HEK293 (cell line): ENCODE results near the gene PCDHGA9.

Experiments used
- CTCF ChIA-PET: fragments of 350-600 bp; formaldehyde crosslinking; extraction: SDS; loops from one replicate; lab custom pipeline; 2021; ENCODE audit warnings: antibody characterized with exemption; lab: Yijun Ruan, JAX
- POLR2A ChIA-PET: fragments of 300-600 bp; formaldehyde crosslinking; extraction: SDS; loops from one replicate; lab custom pipeline; 2020; ENCODE audit warnings: antibody characterized with exemption, inconsistent platforms; lab: Yijun Ruan, JAX
- H3K27ac ChIP-seq: fragments of 200-500 bp; sonication (Bioruptor generic); 2 replicates; pipeline ENCODE4 v1.5.1; 2014; ENCODE audit warnings: low read depth, low read length, control low read depth, inconsistent platforms; ENCODE audit errors: extremely low read depth
- H3K36me3 ChIP-seq, 2 experiments: fragments of 200-500 bp in 1 of 2; sonication (Bioruptor generic) in 1 of 2; 1 replicate in 1 of 2; 2 replicates in 1 of 2; pipeline ENCODE4 v1.5.1; 2014 to 2017; ENCODE audit warnings: inconsistent platforms in 2 of 2, low read length in 2 of 2; ENCODE audit not compliant: control insufficient read depth in 2 of 2, insufficient read depth in 1 of 2
- H3K4me1 ChIP-seq: fragments of 200-500 bp; sonication (Bioruptor generic); 2 replicates; pipeline ENCODE4 v1.5.1; 2014; ENCODE audit warnings: mild to moderate bottlenecking, low read length, inconsistent platforms; ENCODE audit not compliant: control insufficient read depth, insufficient read depth
- H3K4me3 ChIP-seq: 2 replicates; pipeline ENCODE4 v1.5.1; 2011; ENCODE audit warnings: low read depth, mild to moderate bottlenecking, control low read depth, low read length, moderate library complexity
- H3K9me3 ChIP-seq: fragments of 200-500 bp; sonication (Bioruptor generic); 2 replicates; pipeline ENCODE4 v1.5.1; 2014; ENCODE audit warnings: low read depth, low read length, inconsistent platforms; ENCODE audit not compliant: control insufficient read depth, insufficient read depth
- EGR2 ChIP-seq: fragments of 450-650 bp; formaldehyde crosslinking; IDR thresholded peaks from 2 replicates; pipeline ENCODE4 v1.5.1; 2016; ENCODE audit warnings: low read depth, missing biosample characterization, missing genetic modification characterization
- OVOL3 ChIP-seq: fragments of 450-650 bp; formaldehyde crosslinking; IDR thresholded peaks from 2 replicates; pipeline ENCODE4 v1.5.1; 2016; ENCODE audit warnings: missing biosample characterization, missing genetic modification characterization
- SALL2 ChIP-seq: fragments of 450-650 bp; formaldehyde crosslinking; IDR thresholded peaks from 2 replicates; pipeline ENCODE4 v1.5.0; 2017; ENCODE audit warnings: missing biosample characterization, mild to moderate bottlenecking, missing genetic modification characterization, borderline replicate concordance
- SCRT2 ChIP-seq: fragments of 450-650 bp; formaldehyde crosslinking; IDR thresholded peaks from 2 replicates; pipeline ENCODE4 v1.5.1; 2016; ENCODE audit warnings: missing biosample characterization, missing genetic modification characterization
- ZNF112 ChIP-seq: fragments of 450-650 bp; formaldehyde crosslinking; IDR thresholded peaks from 2 replicates; pipeline ENCODE4 v1.5.0; 2017; ENCODE audit warnings: missing biosample characterization, missing genetic modification characterization
- ZNF121 ChIP-seq: fragments of 450-650 bp; formaldehyde crosslinking; IDR thresholded peaks from 2 replicates; pipeline ENCODE4 v1.5.1; 2016; ENCODE audit warnings: missing biosample characterization, missing genetic modification characterization
- ZNF2 ChIP-seq: fragments of 450-650 bp; formaldehyde crosslinking; IDR thresholded peaks from 2 replicates; pipeline ENCODE4 v1.5.1; 2016; ENCODE audit warnings: missing biosample characterization, missing genetic modification characterization
- ZNF24 ChIP-seq: fragments of 450-650 bp; formaldehyde crosslinking; IDR thresholded peaks from 2 replicates; pipeline ENCODE4 v1.5.1; 2016; ENCODE audit warnings: missing biosample characterization, missing genetic modification characterization
- ZNF292 ChIP-seq: fragments of 450-650 bp; formaldehyde crosslinking; IDR thresholded peaks from 2 replicates; pipeline ENCODE4 v1.5.1; 2016; ENCODE audit warnings: low read depth, missing biosample characterization, missing genetic modification characterization, borderline replicate concordance
- ZNF324 ChIP-seq: fragments of 450-650 bp; formaldehyde crosslinking; IDR thresholded peaks from 2 replicates; pipeline ENCODE4 v1.5.1; 2016; ENCODE audit warnings: missing biosample characterization, missing genetic modification characterization
- ZNF354C ChIP-seq: fragments of 450-650 bp; formaldehyde crosslinking; IDR thresholded peaks from 2 replicates; pipeline ENCODE4 v1.5.1; 2016; ENCODE audit warnings: missing biosample characterization, missing genetic modification characterization, low read depth, borderline replicate concordance
- ZNF394 ChIP-seq: fragments of 450-650 bp; formaldehyde crosslinking; IDR thresholded peaks from 2 replicates; pipeline ENCODE4 v1.5.1; 2016; ENCODE audit warnings: missing biosample characterization, missing genetic modification characterization, mild to moderate bottlenecking, moderate library complexity, borderline replicate concordance
- ZNF404 ChIP-seq: fragments of 450-650 bp; formaldehyde crosslinking; IDR thresholded peaks from 2 replicates; pipeline ENCODE4 v1.5.1; 2017; ENCODE audit warnings: missing biosample characterization, missing genetic modification characterization
- ZNF416 ChIP-seq: fragments of 450-650 bp; formaldehyde crosslinking; IDR thresholded peaks from 2 replicates; pipeline ENCODE4 v1.5.1; 2016; ENCODE audit warnings: missing biosample characterization, missing genetic modification characterization
- ZNF473 ChIP-seq: fragments of 450-650 bp; formaldehyde crosslinking; IDR thresholded peaks from 2 replicates; pipeline ENCODE4 v1.5.1; 2017; ENCODE audit warnings: missing biosample characterization, missing genetic modification characterization
- ZNF48 ChIP-seq: fragments of 450-650 bp; formaldehyde crosslinking; IDR thresholded peaks from 2 replicates; pipeline ENCODE4 v1.5.1; 2016; ENCODE audit warnings: missing biosample characterization, missing genetic modification characterization
- ZNF560 ChIP-seq: fragments of 450-650 bp; formaldehyde crosslinking; IDR thresholded peaks from 2 replicates; pipeline ENCODE4 v1.5.1; 2017; ENCODE audit warnings: missing biosample characterization, missing genetic modification characterization, borderline replicate concordance
- ZNF629 ChIP-seq: fragments of 450-650 bp; formaldehyde crosslinking; IDR thresholded peaks from 2 replicates; pipeline ENCODE4 v1.5.1; 2017; ENCODE audit warnings: missing biosample characterization, missing genetic modification characterization
- ZNF837 ChIP-seq: fragments of 450-650 bp; formaldehyde crosslinking; IDR thresholded peaks from 2 replicates; pipeline ENCODE4 v1.5.1; 2016; ENCODE audit warnings: missing biosample characterization, missing genetic modification characterization
- TF ChIP-seq, protein P1 (sequence below): fragments of 450-650 bp; formaldehyde crosslinking; IDR thresholded peaks from 2 replicates; pipeline ENCODE4 v1.5.1; 2016; ENCODE audit warnings: missing biosample characterization, missing genetic modification characterization
- TF ChIP-seq, protein P2 (sequence below): fragments of 450-650 bp; formaldehyde crosslinking; IDR thresholded peaks from 2 replicates; pipeline ENCODE4 v1.5.1; 2016; ENCODE audit warnings: missing biosample characterization, missing genetic modification characterization
- TF ChIP-seq, protein P3 (sequence below): fragments of 450-650 bp; formaldehyde crosslinking; IDR thresholded peaks from 2 replicates; pipeline ENCODE4 v1.5.1; 2016; ENCODE audit warnings: missing biosample characterization, missing genetic modification characterization
- TF ChIP-seq, protein P4 (sequence below): fragments of 450-650 bp; formaldehyde crosslinking; IDR thresholded peaks from 2 replicates; pipeline ENCODE4 v1.5.1; 2016; ENCODE audit warnings: missing biosample characterization, missing genetic modification characterization, borderline replicate concordance
- TF ChIP-seq, protein P5 (sequence below): fragments of 450-650 bp; formaldehyde crosslinking; IDR thresholded peaks from 2 replicates; pipeline ENCODE4 v1.5.1; 2017; ENCODE audit warnings: missing biosample characterization, mild to moderate bottlenecking, missing genetic modification characterization, moderate library complexity
- TF ChIP-seq, protein P6 (sequence below): fragments of 450-650 bp; formaldehyde crosslinking; IDR thresholded peaks from 2 replicates; pipeline ENCODE4 v1.5.1; 2016; ENCODE audit warnings: missing biosample characterization, missing genetic modification characterization

The PCDHGA9 gene

DNA sequence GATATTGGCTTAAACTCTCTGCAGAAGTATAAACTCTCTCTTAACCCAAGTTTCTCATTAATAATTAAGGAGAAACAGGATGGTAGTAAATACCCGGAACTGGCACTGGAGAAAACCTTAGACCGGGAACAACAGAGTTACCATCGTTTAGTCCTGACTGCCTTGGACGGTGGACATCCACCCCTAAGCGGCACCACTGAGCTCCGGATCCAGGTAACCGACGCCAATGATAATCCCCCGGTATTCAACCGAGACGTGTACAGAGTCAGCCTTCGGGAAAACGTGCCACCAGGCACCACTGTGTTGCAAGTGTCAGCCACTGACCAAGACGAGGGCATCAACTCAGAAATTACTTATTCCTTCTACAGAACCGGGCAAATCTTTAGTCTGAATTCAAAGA, 4.0 kb upstream of the PCDHGA9 start:
- CTCF ChIA-PET, result interaction anchor here (0.5 to 4.2 kb wide), 5 partner anchors 8 to 165 kb away, joined by 3 to 57 read pairs (median 9); no protein-coding TSS in a partner anchor
- Histone ChIP-seq H3K36me3 (no peaks in the 10 kb centered on the region), H3K9me3 (no peaks in the 10 kb centered on the region; the same call in 1 of the 2 replicates)
- POLR2A ChIA-PET, result interaction anchor here (2.1 kb wide), 1 partner anchor 78 kb away, joined by 6 read pairs; the partner anchor contains the start of gene TAF7
- TF ChIP-seq ZNF394 (tag by site-specific recombination), result no peak
- TF ChIP-seq, protein P1, sequence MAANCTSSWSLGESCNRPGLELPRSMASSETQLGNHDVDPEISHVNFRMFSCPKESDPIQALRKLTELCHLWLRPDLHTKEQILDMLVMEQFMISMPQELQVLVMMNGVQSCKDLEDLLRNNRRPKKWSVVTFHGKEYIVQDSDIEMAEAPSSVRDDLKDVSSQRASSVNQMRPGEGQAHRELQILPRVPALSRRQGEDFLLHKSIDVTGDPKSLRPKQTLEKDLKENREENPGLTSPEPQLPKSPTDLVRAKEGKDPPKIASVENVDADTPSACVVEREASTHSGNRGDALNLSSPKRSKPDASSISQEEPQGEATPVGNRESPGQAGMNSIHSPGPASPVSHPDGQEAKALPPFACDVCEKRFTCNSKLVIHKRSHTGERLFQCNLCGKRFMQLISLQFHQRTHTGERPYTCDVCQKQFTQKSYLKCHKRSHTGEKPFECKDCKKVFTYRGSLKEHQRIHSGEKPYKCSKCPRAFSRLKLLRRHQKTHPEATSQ (tag by site-specific recombination), result no peak
- TF ChIP-seq, protein P2, sequence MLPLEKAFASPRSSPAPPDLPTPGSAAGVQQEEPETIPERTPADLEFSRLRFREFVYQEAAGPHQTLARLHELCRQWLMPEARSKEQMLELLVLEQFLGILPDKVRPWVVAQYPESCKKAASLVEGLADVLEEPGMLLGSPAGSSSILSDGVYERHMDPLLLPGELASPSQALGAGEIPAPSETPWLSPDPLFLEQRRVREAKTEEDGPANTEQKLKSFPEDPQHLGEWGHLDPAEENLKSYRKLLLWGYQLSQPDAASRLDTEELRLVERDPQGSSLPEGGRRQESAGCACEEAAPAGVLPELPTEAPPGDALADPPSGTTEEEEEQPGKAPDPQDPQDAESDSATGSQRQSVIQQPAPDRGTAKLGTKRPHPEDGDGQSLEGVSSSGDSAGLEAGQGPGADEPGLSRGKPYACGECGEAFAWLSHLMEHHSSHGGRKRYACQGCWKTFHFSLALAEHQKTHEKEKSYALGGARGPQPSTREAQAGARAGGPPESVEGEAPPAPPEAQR (tag by site-specific recombination), result no peak
- no peak for TF ChIP-seq ZNF404 (tag by site-specific recombination)
- no peak for TF ChIP-seq ZNF292 (tag by site-specific recombination)
- no peak for TF ChIP-seq ZNF629
- no peak for TF ChIP-seq ZNF324 (tag by site-specific recombination)
- TF ChIP-seq ZNF2 (tag by site-specific recombination), result no peak
- TF ChIP-seq ZNF560 (tag by site-specific recombination), result no peak
- no peak for TF ChIP-seq ZNF354C (tag by site-specific recombination)
- TF ChIP-seq, protein P3, sequence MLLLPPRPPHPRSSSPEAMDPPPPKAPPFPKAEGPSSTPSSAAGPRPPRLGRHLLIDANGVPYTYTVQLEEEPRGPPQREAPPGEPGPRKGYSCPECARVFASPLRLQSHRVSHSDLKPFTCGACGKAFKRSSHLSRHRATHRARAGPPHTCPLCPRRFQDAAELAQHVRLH (tag by site-specific recombination), result no peak
- TF ChIP-seq SCRT2 (tag by site-specific recombination), result no peak
- no peak for TF ChIP-seq ZNF48 (tag by site-specific recombination)
- TF ChIP-seq, protein P4, sequence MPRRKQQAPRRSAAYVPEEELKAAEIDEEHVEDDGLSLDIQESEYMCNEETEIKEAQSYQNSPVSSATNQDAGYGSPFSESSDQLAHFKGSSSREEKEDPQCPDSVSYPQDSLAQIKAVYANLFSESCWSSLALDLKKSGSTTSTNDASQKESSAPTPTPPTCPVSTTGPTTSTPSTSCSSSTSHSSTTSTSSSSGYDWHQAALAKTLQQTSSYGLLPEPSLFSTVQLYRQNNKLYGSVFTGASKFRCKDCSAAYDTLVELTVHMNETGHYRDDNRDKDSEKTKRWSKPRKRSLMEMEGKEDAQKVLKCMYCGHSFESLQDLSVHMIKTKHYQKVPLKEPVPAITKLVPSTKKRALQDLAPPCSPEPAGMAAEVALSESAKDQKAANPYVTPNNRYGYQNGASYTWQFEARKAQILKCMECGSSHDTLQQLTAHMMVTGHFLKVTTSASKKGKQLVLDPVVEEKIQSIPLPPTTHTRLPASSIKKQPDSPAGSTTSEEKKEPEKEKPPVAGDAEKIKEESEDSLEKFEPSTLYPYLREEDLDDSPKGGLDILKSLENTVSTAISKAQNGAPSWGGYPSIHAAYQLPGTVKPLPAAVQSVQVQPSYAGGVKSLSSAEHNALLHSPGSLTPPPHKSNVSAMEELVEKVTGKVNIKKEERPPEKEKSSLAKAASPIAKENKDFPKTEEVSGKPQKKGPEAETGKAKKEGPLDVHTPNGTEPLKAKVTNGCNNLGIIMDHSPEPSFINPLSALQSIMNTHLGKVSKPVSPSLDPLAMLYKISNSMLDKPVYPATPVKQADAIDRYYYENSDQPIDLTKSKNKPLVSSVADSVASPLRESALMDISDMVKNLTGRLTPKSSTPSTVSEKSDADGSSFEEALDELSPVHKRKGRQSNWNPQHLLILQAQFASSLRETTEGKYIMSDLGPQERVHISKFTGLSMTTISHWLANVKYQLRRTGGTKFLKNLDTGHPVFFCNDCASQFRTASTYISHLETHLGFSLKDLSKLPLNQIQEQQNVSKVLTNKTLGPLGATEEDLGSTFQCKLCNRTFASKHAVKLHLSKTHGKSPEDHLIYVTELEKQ (tag by site-specific recombination), result no peak
- TF ChIP-seq EGR2 (tag by site-specific recombination), result no peak
- TF ChIP-seq SALL2, result no peak
- no peak for TF ChIP-seq ZNF837 (tag by site-specific recombination)
- TF ChIP-seq ZNF473, result no peak
- TF ChIP-seq, all 188 proteins: peak for 0
- Histone ChIP-seq H3K4me3 (no peak overlapping the region), H3K27ac (no peak overlapping the region), H3K4me1 (no peaks in the 10 kb centered on the region)

DNA sequence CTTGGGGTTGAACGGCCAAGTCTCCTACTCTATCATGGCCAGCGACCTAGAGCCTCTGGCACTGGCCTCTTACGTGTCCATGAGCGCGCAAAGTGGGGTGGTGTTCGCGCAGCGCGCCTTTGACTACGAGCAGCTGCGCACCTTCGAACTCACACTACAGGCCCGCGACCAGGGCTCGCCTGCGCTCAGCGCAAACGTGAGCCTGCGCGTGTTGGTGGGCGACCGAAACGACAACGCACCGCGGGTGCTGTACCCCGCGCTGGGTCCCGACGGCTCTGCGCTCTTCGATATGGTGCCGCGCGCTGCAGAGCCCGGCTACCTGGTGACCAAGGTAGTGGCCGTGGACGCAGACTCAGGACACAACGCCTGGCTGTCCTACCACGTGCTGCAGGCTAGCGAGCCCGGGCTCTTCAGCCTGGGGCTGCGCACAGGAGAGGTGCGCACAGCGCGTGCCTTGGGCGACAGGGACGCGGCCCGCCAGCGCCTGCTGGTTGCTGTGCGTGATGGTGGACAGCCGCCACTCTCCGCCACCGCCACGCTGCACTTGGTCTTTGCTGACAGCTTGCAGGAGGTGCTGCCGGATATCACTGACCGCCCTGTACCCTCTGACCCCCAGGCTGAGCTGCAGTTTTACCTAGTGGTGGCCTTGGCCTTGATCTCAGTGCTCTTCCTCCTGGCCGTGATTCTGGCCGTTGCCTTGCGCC, 2.9 kb upstream of the PCDHGA9 start:
- CTCF ChIA-PET, result interaction anchor here (1.0 to 1.5 kb wide), 3 partner anchors 22 to 165 kb away, joined by 3 to 4 read pairs (median 3); partner anchors contain the start of gene PCDHGA11
- Histone ChIP-seq H3K9me3 (no peaks in the 10 kb centered on the region; the same call in 1 of the 2 replicates), H3K4me3 (no peak overlapping the region)
- TF ChIP-seq ZNF394 (tag by site-specific recombination) (no peak), ZNF112 (tag by site-specific recombination) (no peak), OVOL3 (tag by site-specific recombination) (no peak), ZNF416 (no peak), ZNF121 (tag by site-specific recombination) (no peak), ZNF24 (tag by site-specific recombination) (no peak)
- TF ChIP-seq, protein P5, sequence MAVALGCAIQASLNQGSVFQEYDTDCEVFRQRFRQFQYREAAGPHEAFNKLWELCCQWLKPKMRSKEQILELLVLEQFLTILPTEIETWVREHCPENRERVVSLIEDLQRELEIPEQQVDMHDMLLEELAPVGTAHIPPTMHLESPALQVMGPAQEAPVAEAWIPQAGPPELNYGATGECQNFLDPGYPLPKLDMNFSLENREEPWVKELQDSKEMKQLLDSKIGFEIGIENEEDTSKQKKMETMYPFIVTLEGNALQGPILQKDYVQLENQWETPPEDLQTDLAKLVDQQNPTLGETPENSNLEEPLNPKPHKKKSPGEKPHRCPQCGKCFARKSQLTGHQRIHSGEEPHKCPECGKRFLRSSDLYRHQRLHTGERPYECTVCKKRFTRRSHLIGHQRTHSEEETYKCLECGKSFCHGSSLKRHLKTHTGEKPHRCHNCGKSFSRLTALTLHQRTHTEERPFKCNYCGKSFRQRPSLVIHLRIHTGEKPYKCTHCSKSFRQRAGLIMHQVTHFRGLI (tag by site-specific recombination), result no peak
- TF ChIP-seq, protein P6, sequence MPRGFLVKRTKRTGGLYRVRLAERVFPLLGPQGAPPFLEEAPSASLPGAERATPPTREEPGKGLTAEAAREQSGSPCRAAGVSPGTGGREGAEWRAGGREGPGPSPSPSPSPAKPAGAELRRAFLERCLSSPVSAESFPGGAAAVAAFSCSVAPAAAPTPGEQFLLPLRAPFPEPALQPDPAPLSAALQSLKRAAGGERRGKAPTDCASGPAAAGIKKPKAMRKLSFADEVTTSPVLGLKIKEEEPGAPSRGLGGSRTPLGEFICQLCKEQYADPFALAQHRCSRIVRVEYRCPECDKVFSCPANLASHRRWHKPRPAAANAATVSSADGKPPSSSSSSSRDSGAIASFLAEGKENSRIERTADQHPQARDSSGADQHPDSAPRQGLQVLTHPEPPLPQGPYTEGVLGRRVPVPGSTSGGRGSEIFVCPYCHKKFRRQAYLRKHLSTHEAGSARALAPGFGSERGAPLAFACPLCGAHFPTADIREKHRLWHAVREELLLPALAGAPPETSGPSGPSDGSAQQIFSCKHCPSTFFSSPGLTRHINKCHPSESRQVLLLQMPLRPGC (tag by site-specific recombination), result no peak

More for the DNA sequence above, 2.9 kb upstream of the PCDHGA9 start:
- Histone ChIP-seq H3K36me3 (no peaks in the 10 kb centered on the region), H3K4me1 (no peaks in the 10 kb centered on the region), H3K27ac (no peak overlapping the region)
- POLR2A ChIA-PET, result no interaction called here
